ENCODE measurements around the gene IGSF23.

Gene IGSF23

GRCh38 chr19:44644402-44645016 lies 31.1 kb downstream of the IGSF23 start:
- H3K27ac ChIP-seq: peak overlapping the region; percentile 95
- no peak for TF ChIP-seq CTCF (conservative IDR thresholded peaks at IDR 0.05)

GRCh38 chr19:44645407-44646048 lies 32.2 kb downstream of the IGSF23 start:
- no peak for TF ChIP-seq CTCF (conservative IDR thresholded peaks at IDR 0.05)
- no peak overlapping the region for H3K27ac ChIP-seq

- no peak overlapping the region for H3K27ac ChIP-seq
- no peak for TF ChIP-seq CTCF (conservative IDR thresholded peaks at IDR 0.05)
Measured at GRCh38 chr19:44646049-44646416, 32.7 kb downstream of the IGSF23 start.

GRCh38 chr19:44647144-44647543 lies 33.8 kb downstream of the IGSF23 start:
- H3K27ac ChIP-seq: no peak overlapping the region

GRCh38 chr19:44648631-44649251 lies 35.4 kb downstream of the IGSF23 start:
- H3K27ac ChIP-seq: no peak overlapping the region
- no peak for TF ChIP-seq CTCF (conservative IDR thresholded peaks at IDR 0.05)

More at GRCh38 chr19:44647144-44647543, 33.8 kb downstream of the IGSF23 start:
- TF ChIP-seq CTCF (conservative IDR thresholded peaks at IDR 0.05): no peak

GRCh38 chr19:44649578-44650145 lies 36.3 kb downstream of the IGSF23 start:
- H3K27ac ChIP-seq: no peak overlapping the region
- no peak for TF ChIP-seq CTCF (conservative IDR thresholded peaks at IDR 0.05)

GRCh38 chr19:44653343-44653742 lies 40.0 kb downstream of the IGSF23 start:
- TF ChIP-seq CTCF (conservative IDR thresholded peaks at IDR 0.05): no peak
- no peak overlapping the region for H3K27ac ChIP-seq
